IgD-negative memory B cell (primary cell): ENCODE measurements around the gene CDC42SE1. TPM values are rescaled to one million over a fixed set of nuclear protein-coding genes. Genes with fewer than 3 reads are reported as not detected.

ENCODE experiments used
- H3K27ac Mint-ChIP-seq, 3 donors: one replicate each; pipeline ENCODE4 v1.8.0; 2020 to 2022; ENCODE audit warnings: mild to moderate bottlenecking in 3 of 3, mixed read lengths in 3 of 3, moderate library complexity in 1 of 3
- H3K27me3 Mint-ChIP-seq: one replicate; pipeline ENCODE4 v1.8.0; 2021; ENCODE audit warnings: mixed read lengths
- H3K36me3 Mint-ChIP-seq: one replicate; pipeline ENCODE4 v1.8.0; 2020; ENCODE audit warnings: mild to moderate bottlenecking, mixed read lengths
- H3K4me1 Mint-ChIP-seq, 3 donors: one replicate each; pipeline ENCODE4 v1.8.0; 2020 to 2022; ENCODE audit warnings: mixed read lengths in 3 of 3, mild to moderate bottlenecking in 1 of 3
- H3K4me3 Mint-ChIP-seq, 4 donors: one replicate each; pipeline ENCODE4 v1.8.0; 2020 to 2022; ENCODE audit warnings: mild to moderate bottlenecking in 4 of 4, mixed read lengths in 4 of 4, moderate library complexity in 3 of 4
- H3K9me3 Mint-ChIP-seq, 3 donors: one replicate each; pipeline ENCODE4 v1.8.0; 2020 to 2021; ENCODE audit warnings: mixed read lengths in 3 of 3, mild to moderate bottlenecking in 1 of 3
- polyA plus RNA-seq: library from polyadenylated mRNA; unstranded; fragments of 300-500 nt; fragmentation: Illumina TruSeq; gene quantifications from one replicate; pipeline ENCODE4 v1.2.3, GENCODE V29; 2021

The CDC42SE1 gene
- polyA plus RNA-seq, 1 donor from 2014 or later: 86.2 TPM

- Mint-ChIP-seq H3K9me3 (no peaks in the 10 kb centered on the region), H3K4me1 (peaks cover 0 to 1% (median 0%) of the 10 kb centered on the region in 3 donors), H3K27ac (no peak overlapping the region), H3K27me3 (no peaks in the 10 kb centered on the region), H3K36me3 (peaks cover 2% of the 10 kb centered on the region), H3K4me3 (no peak overlapping the region)
Observed at GRCh38 chr1:151039521-151039920, 19.9 kb downstream of the CDC42SE1 start.

- Mint-ChIP-seq H3K4me1 (peaks cover 0 to 2% (median 1%) of the 10 kb centered on the region in 3 donors), H3K36me3 (peaks cover 9% of the 10 kb centered on the region), H3K9me3 (no peaks in the 10 kb centered on the region), H3K27ac (no peak overlapping the region), H3K27me3 (no peaks in the 10 kb centered on the region), H3K4me3 (no peak overlapping the region)
Observed at GRCh38 chr1:151037032-151037431, 22.4 kb downstream of the CDC42SE1 start.

DNA sequence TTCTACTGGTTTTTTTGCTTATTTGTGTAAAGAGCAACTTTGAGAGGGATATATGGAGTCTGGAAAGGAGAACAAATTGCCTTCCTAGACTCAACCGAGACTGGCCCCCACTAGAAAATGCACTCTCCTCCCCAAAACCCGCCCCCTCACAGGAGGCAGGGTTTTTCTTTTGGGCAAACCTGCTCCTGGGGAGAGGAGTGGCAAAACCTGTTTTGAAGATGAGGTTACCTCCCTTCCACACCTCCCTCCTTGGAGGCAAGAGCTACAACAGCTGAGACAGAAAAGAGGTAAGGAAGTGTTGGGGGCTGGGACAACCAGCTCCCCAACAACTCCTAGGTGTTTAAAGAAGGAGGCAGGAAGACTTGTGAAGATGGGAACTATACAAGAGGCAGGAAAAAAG is 23.1 kb downstream of the CDC42SE1 start, which contains the start of gene BNIPL:
Gene BNIPL (plus strand): TSS at position 231 of the 400 bp plus-strand sequence. CDS start 140 bp downstream, at position 371.
- H3K4me3 Mint-ChIP-seq: no peak within 1 kb of the TSS
- H3K36me3 Mint-ChIP-seq: peaks cover 10% of the 10 kb centered on the region
- H3K9me3 Mint-ChIP-seq: no peaks in the 10 kb centered on the region
- no peaks in the 10 kb centered on the region for H3K27me3 Mint-ChIP-seq
- H3K27ac Mint-ChIP-seq: no peak within 1 kb of the TSS
- peaks cover 0 to 2% (median 1%) of the 10 kb centered on the region in 3 donors for H3K4me1 Mint-ChIP-seq

DNA sequence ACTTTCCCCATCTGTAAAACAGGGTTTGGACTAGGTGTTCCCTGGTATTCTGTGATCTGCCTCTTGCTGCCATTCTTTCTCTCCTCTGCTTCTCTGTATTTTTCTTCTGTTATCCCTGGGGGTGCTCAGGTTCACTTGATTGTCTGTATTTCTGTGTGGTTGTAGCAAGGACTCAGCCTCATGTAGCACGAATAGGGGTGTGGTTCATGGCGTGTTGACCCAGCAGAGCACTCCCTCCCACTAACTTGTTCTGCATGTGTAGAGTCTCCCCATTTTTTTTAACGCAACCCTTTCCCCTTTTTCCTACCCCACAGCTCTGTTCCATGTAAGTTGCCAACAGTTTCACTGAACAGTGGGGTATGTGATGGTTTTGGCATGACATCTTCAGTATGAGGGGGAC is 24.3 kb downstream of the CDC42SE1 start:
- Mint-ChIP-seq H3K27ac (peak overlapping the region in 1 of 3 donors; percentile 76), H3K36me3 (peaks cover 8% of the 10 kb centered on the region), H3K4me3 (peak overlapping the region in 1 of 4 donors; percentile 56), H3K27me3 (no peaks in the 10 kb centered on the region), H3K4me1 (peaks cover 0 to 2% (median 1%) of the 10 kb centered on the region in 3 donors), H3K9me3 (no peaks in the 10 kb centered on the region)

DNA sequence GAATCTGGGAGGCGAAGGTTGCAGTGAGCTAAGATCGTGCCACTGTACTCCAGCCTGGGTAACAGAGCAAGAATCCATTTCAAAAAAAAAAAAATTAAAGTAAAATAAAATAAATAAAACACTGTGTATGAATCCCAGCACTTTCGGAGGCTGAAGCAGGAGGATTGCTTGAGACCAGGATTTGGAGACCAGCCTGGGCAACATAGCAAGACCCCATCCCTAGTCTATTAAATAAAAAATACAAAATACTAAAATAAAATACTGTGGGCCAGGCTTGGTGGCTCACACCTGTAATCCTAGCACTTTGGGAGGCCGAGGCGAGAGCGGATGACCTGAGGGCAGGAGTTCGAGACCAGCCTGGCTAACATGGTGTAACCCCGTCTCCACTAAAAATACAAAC is 27.3 kb downstream of the CDC42SE1 start:
- no peak overlapping the region for H3K27ac Mint-ChIP-seq
- peaks cover 0 to 3% (median 2%) of the 10 kb centered on the region in 3 donors for H3K4me1 Mint-ChIP-seq
- H3K27me3 Mint-ChIP-seq: no peaks in the 10 kb centered on the region
- no peaks in the 10 kb centered on the region for H3K9me3 Mint-ChIP-seq
- H3K4me3 Mint-ChIP-seq: no peak overlapping the region
- peaks cover 11% of the 10 kb centered on the region for H3K36me3 Mint-ChIP-seq

- peaks cover 0 to 9% (median 5%) of the 10 kb centered on the region in 3 donors for H3K4me1 Mint-ChIP-seq
- H3K36me3 Mint-ChIP-seq: peaks cover 4% of the 10 kb centered on the region
- H3K27me3 Mint-ChIP-seq: no peaks in the 10 kb centered on the region
- H3K4me3 Mint-ChIP-seq: no peak overlapping the region
- no peaks in the 10 kb centered on the region for H3K9me3 Mint-ChIP-seq
- H3K27ac Mint-ChIP-seq: no peak overlapping the region
Observed at GRCh38 chr1:151026460-151026859, 33.0 kb downstream of the CDC42SE1 start.

DNA sequence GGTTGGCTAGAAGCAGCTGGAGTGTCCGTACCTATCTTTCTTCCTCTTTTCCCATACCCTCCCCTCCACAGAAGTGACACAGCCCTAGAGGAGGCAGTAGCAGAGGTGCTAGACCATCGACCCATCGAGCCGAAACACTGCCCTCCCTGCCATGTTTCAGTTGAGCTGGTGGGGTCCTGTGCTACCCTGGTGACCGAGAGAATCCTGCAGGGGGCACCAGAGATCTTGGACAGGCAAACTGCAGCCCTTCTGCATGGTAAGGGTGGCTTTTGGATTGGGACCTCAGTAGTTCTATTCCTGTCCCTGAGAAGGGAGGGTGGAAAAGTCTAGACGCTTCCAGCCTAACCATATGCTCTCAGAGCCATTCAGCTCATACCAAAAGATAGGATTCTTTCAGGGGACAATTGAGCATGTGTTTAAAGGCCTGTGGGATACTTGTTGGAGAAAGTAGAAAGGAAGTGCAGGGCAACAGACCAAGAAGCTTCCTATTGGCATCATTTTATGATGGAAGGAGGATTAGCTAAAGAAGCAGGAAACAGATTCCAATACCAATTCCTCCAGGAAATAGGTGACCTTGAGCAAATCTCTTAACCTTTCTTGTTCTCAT is 34.8 kb downstream of the CDC42SE1 start:
- Mint-ChIP-seq H3K4me3 (peak overlapping the region in 1 of 4 donors; percentile 79), H3K9me3 (no peaks in the 10 kb centered on the region), H3K36me3 (peaks cover 4% of the 10 kb centered on the region), H3K4me1 (peaks cover 0 to 9% (median 5%) of the 10 kb centered on the region in 3 donors), H3K27ac (peak overlapping the region in 2 of 3 donors; percentile 19 to 67), H3K27me3 (no peaks in the 10 kb centered on the region)

DNA sequence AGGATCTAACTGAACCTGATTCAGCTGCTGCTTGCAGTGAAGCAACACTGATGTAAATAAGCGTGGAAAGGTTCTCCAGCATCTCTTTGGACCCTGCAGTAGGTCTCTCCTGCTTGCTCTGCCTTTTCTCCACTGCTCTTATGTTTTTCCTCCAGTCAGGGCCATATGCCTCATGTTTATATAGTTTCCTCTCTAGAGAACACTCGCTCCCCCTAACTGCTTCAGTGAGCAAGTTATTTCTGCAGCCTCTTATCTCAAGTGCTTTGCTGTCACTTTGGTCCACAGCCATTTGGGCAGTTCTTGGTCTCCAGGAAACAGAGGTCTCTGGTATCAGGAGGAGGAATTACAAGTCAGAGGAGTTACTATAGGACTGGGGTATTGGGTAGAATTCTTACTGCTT is 45.9 kb downstream of the CDC42SE1 start:
- peak overlapping the region in 1 of 4 donors; percentile 10 for H3K4me3 Mint-ChIP-seq

GRCh38 chr1:151012684-151013471 is 46.5 kb downstream of the CDC42SE1 start:
- H3K4me3 Mint-ChIP-seq: peak overlapping the region in 1 of 4 donors; percentile 10
- no peaks in the 10 kb centered on the region for H3K36me3 Mint-ChIP-seq
- H3K27me3 Mint-ChIP-seq: no peaks in the 10 kb centered on the region
- peaks cover 15 to 23% (median 18%) of the 10 kb centered on the region in 3 donors for H3K4me1 Mint-ChIP-seq
- peak overlapping the region in 1 of 3 donors; percentile 25 for H3K27ac Mint-ChIP-seq
- H3K9me3 Mint-ChIP-seq: no peaks in the 10 kb centered on the region

More for the DNA sequence above, 45.9 kb downstream of the CDC42SE1 start:
- Mint-ChIP-seq H3K27me3 (no peaks in the 10 kb centered on the region), H3K9me3 (no peaks in the 10 kb centered on the region), H3K27ac (peak overlapping the region in 1 of 3 donors; percentile 25), H3K4me1 (peaks cover 14 to 18% (median 15%) of the 10 kb centered on the region in 3 donors), H3K36me3 (no peaks in the 10 kb centered on the region)

DNA sequence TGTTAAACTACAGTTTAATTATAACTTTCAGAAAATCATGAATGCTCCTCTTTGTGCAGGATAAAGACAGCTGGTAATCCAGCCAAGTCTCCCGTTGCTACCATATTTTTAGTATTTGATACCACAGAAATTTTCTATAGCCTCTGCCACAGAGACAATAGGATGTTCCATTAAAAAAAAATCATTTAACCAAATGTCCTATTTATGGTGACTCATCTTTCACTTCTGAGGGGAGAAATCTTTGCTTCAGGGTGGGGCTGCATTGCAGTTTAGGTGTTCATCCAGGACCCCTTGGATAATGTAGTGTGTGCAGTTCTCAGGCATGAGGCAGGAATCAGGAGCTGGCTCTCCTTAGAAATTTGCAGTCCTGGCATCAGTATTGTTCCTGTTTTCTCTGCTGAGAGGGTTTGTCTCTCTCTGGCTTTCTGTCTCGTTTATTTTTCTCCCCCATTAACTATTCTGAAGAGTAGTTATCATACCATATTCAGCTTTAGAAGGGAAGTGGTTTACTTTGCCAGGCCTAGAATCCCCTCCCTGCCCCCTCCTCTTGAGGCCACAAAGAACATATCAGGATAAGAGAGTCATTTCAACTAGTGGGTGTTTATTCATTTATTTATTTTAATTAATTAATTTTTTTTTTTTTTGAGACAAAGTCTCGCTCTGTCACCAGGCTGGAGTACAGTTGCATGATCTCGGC is 48.1 kb downstream of the CDC42SE1 start:
- peak overlapping the region in 2 of 3 donors; percentile 31 to 89 for H3K27ac Mint-ChIP-seq
- H3K9me3 Mint-ChIP-seq: no peaks in the 10 kb centered on the region
- H3K4me1 Mint-ChIP-seq: peaks cover 29 to 35% (median 32%) of the 10 kb centered on the region in 3 donors
- no peaks in the 10 kb centered on the region for H3K36me3 Mint-ChIP-seq
- no peaks in the 10 kb centered on the region for H3K27me3 Mint-ChIP-seq
- no peak overlapping the region for H3K4me3 Mint-ChIP-seq

- H3K4me3 Mint-ChIP-seq: peak overlapping the region in 3 of 4 donors; percentile 4 to 67 (median 22)
- H3K4me1 Mint-ChIP-seq: peaks cover 38 to 42% (median 40%) of the 10 kb centered on the region in 3 donors
- no peak overlapping the region for H3K27ac Mint-ChIP-seq
- no peaks in the 10 kb centered on the region for H3K9me3 Mint-ChIP-seq
- no peaks in the 10 kb centered on the region for H3K27me3 Mint-ChIP-seq
- H3K36me3 Mint-ChIP-seq: no peaks in the 10 kb centered on the region
Observed at GRCh38 chr1:151010346-151010726, 49.1 kb downstream of the CDC42SE1 start.

DNA sequence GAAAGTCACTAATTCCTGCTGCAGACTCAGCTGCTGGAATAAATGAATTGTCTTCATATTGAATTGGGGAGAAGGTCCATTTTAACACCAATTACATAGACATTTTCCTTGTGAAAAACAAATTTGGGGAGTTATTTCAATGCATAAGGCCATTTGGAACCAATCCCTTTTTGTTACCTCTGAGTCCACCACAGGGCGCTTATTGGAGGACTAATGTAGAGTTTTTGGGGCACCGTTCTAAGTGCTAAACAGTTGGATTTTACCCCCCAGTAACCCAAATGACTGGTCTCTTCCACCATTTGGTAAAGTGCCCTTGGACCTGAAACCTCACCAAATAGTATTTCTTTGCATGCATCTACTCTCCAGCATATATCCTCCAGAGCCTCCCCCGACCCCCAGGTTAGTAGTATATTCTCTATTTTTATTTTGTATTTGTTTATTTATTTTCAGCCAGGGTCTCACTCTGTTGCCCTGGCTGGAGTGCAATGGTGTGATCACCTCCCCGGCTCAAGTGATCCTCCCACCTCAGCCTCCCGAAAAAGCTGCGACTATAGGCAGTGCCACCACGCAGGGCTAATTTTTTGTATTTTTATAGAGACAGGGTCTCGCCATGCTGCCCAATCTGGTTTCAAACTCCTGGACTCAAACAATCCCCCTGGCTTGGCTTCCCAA is 49.6 kb downstream of the CDC42SE1 start:
- Mint-ChIP-seq H3K4me1 (peaks cover 40 to 42% (median 40%) of the 10 kb centered on the region in 3 donors), H3K9me3 (no peaks in the 10 kb centered on the region), H3K27ac (peak overlapping the region in 2 of 3 donors; percentile 86 to 98)

DNA sequence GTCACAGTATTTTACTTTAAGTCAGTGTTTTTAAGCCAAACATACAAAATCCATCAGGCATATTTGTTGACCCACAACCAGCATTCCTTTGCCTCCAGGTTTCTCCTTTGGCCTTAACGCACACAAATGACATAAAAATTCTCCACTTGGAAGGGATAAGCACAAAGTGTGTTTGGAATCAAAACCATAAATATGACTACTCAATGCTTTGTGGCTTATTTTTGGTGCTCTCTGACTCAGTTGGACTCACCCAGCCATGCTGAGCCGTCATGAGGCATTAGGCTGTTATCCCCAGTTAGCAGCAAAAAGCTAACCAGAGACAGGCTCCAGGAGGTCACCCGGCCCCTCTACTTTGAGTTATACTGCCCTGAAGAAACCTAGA is 50.2 kb downstream of the CDC42SE1 start:
- H3K27me3 Mint-ChIP-seq: no peaks in the 10 kb centered on the region
- H3K9me3 Mint-ChIP-seq: no peaks in the 10 kb centered on the region
- peak overlapping the region; percentile 86 to 99 (median 98) for H3K27ac Mint-ChIP-seq
- peaks cover 40 to 42% (median 42%) of the 10 kb centered on the region in 3 donors for H3K4me1 Mint-ChIP-seq
- H3K36me3 Mint-ChIP-seq: no peaks in the 10 kb centered on the region
- H3K4me3 Mint-ChIP-seq: peak overlapping the region; percentile 87 to 97 (median 96)

More for the DNA sequence above, 49.6 kb downstream of the CDC42SE1 start:
- H3K27me3 Mint-ChIP-seq: no peaks in the 10 kb centered on the region
- peak overlapping the region; percentile 37 to 96 (median 91) for H3K4me3 Mint-ChIP-seq
- no peaks in the 10 kb centered on the region for H3K36me3 Mint-ChIP-seq
